Endothelial cell (in vitro differentiated cells): ENCODE measurements around the gene KIAA2012. TPM values are rescaled to one million over a fixed set of nuclear protein-coding genes. Genes with fewer than 3 reads are reported as not detected.

Experiments
- DNase-seq: peaks from one replicate; pipeline ENCODE4 v3.0.0; 2021; ENCODE audit warnings: low spot score
- H3K27ac Mint-ChIP-seq: one replicate; pipeline ENCODE4 v1.8.0; 2021; ENCODE audit warnings: mixed read lengths, inconsistent platforms; ENCODE audit not compliant: unreplicated experiment
- H3K27me3 Mint-ChIP-seq: one replicate; pipeline ENCODE4 v1.8.0; 2021; ENCODE audit warnings: mild to moderate bottlenecking, moderate library complexity, mixed read lengths, inconsistent platforms; ENCODE audit not compliant: unreplicated experiment
- H3K36me3 Mint-ChIP-seq: one replicate; pipeline ENCODE4 v1.8.0; 2021; ENCODE audit warnings: mild to moderate bottlenecking, low read depth, mixed read lengths, inconsistent platforms; ENCODE audit not compliant: unreplicated experiment
- H3K4me1 Mint-ChIP-seq: one replicate; pipeline ENCODE4 v1.8.0; 2021; ENCODE audit warnings: mild to moderate bottlenecking, mixed read lengths, inconsistent platforms; ENCODE audit not compliant: unreplicated experiment
- H3K4me3 Mint-ChIP-seq: one replicate; pipeline ENCODE4 v1.8.0; 2021; ENCODE audit warnings: mild to moderate bottlenecking, mixed read lengths, inconsistent platforms; ENCODE audit not compliant: unreplicated experiment
- H3K9me3 Mint-ChIP-seq: one replicate; pipeline ENCODE4 v1.8.0; 2021; ENCODE audit warnings: mixed read lengths, inconsistent platforms; ENCODE audit not compliant: unreplicated experiment
- CTCF ChIP-seq: fragments of 200-600 bp; sonication (generic); IDR thresholded peaks from one replicate; pipeline ENCODE4 v1.5.0; 2021; ENCODE audit warnings: antibody characterized with exemption; ENCODE audit not compliant: unreplicated experiment
- total RNA-seq: library from RNA; stranded (reverse); fragmentation: NEBNext Ultra II Directional; extraction: Animal tissue kit (Norgen Biotek cat#: 25700); gene quantifications from one replicate; pipeline ENCODE4 v1.2.1, GENCODE V29; 2021; ENCODE audit not compliant: unreplicated experiment

The KIAA2012 gene
- total RNA-seq, 1 donor from 2014 or later, result 0.08 TPM

- H3K9me3 Mint-ChIP-seq, result peaks cover 6% of the 10 kb centered on the region
- no peak for TF ChIP-seq CTCF
- DNase-seq, result no peak
- peaks cover 16% of the 10 kb centered on the region for H3K4me1 Mint-ChIP-seq
- no peaks in the 10 kb centered on the region for H3K36me3 Mint-ChIP-seq
- H3K27me3 Mint-ChIP-seq, result peaks cover 1% of the 10 kb centered on the region
- no peak overlapping the region for H3K27ac Mint-ChIP-seq
- no peak overlapping the region for H3K4me3 Mint-ChIP-seq
These were observed 42.5 kb downstream of the KIAA2012 start for GRCh38 chr2:202115479-202115971.

GRCh38 chr2:202116691-202117090 lies 43.6 kb downstream of the KIAA2012 start:
- H3K27ac Mint-ChIP-seq, result no peak overlapping the region
- peaks cover 9% of the 10 kb centered on the region for H3K9me3 Mint-ChIP-seq
- DNase-seq, result no peak
- H3K36me3 Mint-ChIP-seq, result peaks cover 1% of the 10 kb centered on the region
- peaks cover 1% of the 10 kb centered on the region for H3K27me3 Mint-ChIP-seq
- H3K4me1 Mint-ChIP-seq, result peaks cover 15% of the 10 kb centered on the region
- no peak overlapping the region for H3K4me3 Mint-ChIP-seq
- no peak for TF ChIP-seq CTCF

GRCh38 chr2:202118168-202118567 lies 45.1 kb downstream of the KIAA2012 start:
- DNase-seq, result no peak
- no peak overlapping the region for H3K27ac Mint-ChIP-seq
- TF ChIP-seq CTCF, result no peak
- peaks cover 7% of the 10 kb centered on the region for H3K9me3 Mint-ChIP-seq
- peaks cover 5% of the 10 kb centered on the region for H3K36me3 Mint-ChIP-seq
- peaks cover 1% of the 10 kb centered on the region for H3K27me3 Mint-ChIP-seq
- H3K4me3 Mint-ChIP-seq, result no peak overlapping the region
- H3K4me1 Mint-ChIP-seq, result peaks cover 8% of the 10 kb centered on the region

- Mint-ChIP-seq H3K9me3 (peaks cover 7% of the 10 kb centered on the region), H3K4me1 (peaks cover 8% of the 10 kb centered on the region), H3K4me3 (no peak overlapping the region), H3K36me3 (peaks cover 5% of the 10 kb centered on the region), H3K27me3 (peaks cover 3% of the 10 kb centered on the region), H3K27ac (no peak overlapping the region)
- no peak for TF ChIP-seq CTCF
- no peak for DNase-seq
These were observed 47.8 kb downstream of the KIAA2012 start for GRCh38 chr2:202120828-202121227.

GRCh38 chr2:202121532-202122162 lies 48.6 kb downstream of the KIAA2012 start:
- Mint-ChIP-seq H3K4me3 (no peak overlapping the region), H3K9me3 (peaks cover 7% of the 10 kb centered on the region), H3K4me1 (peaks cover 8% of the 10 kb centered on the region), H3K27ac (no peak overlapping the region), H3K27me3 (peaks cover 3% of the 10 kb centered on the region), H3K36me3 (peaks cover 5% of the 10 kb centered on the region)
- DNase-seq, result no peak
- no peak for TF ChIP-seq CTCF
